IPS-15b (cell line): ENCODE data around the gene BABAM2.

ENCODE experiments used
- H3K27me3 ChIP-seq: one replicate; pipeline ENCODE4 v1.6.1; 2013; ENCODE audit warnings: low read length; ENCODE audit not compliant: control insufficient read depth, insufficient read depth
- H3K36me3 ChIP-seq: one replicate; pipeline ENCODE4 v1.6.1; 2013; ENCODE audit warnings: low read length; ENCODE audit not compliant: control insufficient read depth, insufficient read depth
- H3K4me1 ChIP-seq: one replicate; pipeline ENCODE4 v1.6.1; 2013; ENCODE audit warnings: mild to moderate bottlenecking, low read length; ENCODE audit not compliant: control insufficient read depth, insufficient read depth
- H3K4me3 ChIP-seq: one replicate; pipeline ENCODE4 v1.5.1; 2013; ENCODE audit warnings: low read depth, low read length
- H3K9ac ChIP-seq: one replicate; pipeline ENCODE4 v1.6.1; 2013; ENCODE audit warnings: low read depth, mild to moderate bottlenecking, low read length
- H3K9me3 ChIP-seq: one replicate; pipeline ENCODE4 v1.6.1; 2013; ENCODE audit warnings: mild to moderate bottlenecking, low read length; ENCODE audit not compliant: control insufficient read depth, insufficient read depth

BABAM2 gene

GRCh38 chr2:28117104-28117596 is 226.6 kb downstream of the BABAM2 start:
- no peaks in the 10 kb centered on the region for H3K9me3 ChIP-seq
- H3K36me3 ChIP-seq, result no peaks in the 10 kb centered on the region
- no peaks in the 10 kb centered on the region for H3K4me1 ChIP-seq
- H3K27me3 ChIP-seq, result no peaks in the 10 kb centered on the region
- no peak overlapping the region for H3K4me3 ChIP-seq
- no peak overlapping the region for H3K9ac ChIP-seq

- no peak overlapping the region for H3K4me3 ChIP-seq
- H3K9ac ChIP-seq, result no peak overlapping the region
- no peaks in the 10 kb centered on the region for H3K36me3 ChIP-seq
- H3K27me3 ChIP-seq, result no peaks in the 10 kb centered on the region
- no peaks in the 10 kb centered on the region for H3K9me3 ChIP-seq
- no peaks in the 10 kb centered on the region for H3K4me1 ChIP-seq
Measured at GRCh38 chr2:28119631-28120030, 229.1 kb downstream of the BABAM2 start.

DNA sequence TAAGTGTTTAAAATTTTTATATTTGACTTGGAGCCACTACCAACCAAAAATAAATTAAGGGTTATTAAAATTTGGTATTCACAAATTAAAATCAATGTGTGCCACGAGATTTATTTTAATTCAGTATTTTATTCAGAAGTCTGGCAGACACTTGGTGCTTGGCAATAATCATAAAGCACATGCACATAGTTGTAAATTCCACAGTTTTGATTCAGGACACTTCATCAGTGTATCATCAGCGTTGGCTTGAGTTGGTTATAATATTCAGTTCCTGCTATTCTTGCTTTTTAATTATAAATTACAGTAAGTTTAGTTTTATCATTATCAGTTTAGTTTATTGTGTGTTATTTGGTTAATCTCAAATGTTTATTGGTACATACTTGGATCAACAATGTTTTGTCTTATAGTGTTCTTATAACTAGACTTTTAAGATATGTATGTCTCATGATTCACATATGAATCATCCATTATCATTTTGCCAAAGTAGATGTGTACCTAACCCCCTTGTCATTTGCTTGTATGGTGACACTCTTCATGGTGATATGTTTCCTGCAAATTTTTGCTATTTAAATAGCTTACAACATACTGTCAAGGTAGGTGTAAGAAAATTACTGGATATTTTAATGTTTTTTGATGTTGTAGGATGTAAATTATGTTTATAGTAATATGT is 237.9 kb downstream of the BABAM2 start:
- H3K9ac ChIP-seq, result no peak overlapping the region
- H3K4me1 ChIP-seq, result no peaks in the 10 kb centered on the region
- no peaks in the 10 kb centered on the region for H3K36me3 ChIP-seq
- H3K4me3 ChIP-seq, result no peak overlapping the region
- no peaks in the 10 kb centered on the region for H3K9me3 ChIP-seq
- H3K27me3 ChIP-seq, result no peaks in the 10 kb centered on the region

- Histone ChIP-seq H3K9ac (no peak overlapping the region), H3K4me1 (no peaks in the 10 kb centered on the region)
Measured at GRCh38 chr2:28129955-28130695, 239.6 kb downstream of the BABAM2 start.

DNA sequence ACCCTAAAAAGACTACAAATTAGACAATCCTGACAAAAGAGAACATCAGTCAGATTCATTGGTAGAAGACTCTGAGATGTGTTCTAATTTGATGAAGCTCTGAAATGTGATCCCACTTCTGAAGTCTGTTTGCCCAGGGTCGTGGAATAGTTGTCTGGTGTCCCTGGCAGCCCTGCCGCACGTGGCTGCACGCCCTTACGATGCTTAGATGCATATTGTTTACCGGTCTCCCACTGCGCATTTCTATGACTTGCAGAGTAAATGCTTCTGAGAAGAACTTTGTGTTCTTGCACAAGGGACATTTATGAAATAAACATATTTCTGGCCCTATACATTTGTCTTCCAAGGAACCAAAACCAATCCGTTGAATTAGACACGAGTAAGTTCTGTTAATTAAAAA is 243.2 kb downstream of the BABAM2 start:
- no peak overlapping the region for H3K9ac ChIP-seq
- H3K36me3 ChIP-seq, result no peaks in the 10 kb centered on the region
- no peaks in the 10 kb centered on the region for H3K4me1 ChIP-seq
- no peak overlapping the region for H3K4me3 ChIP-seq
- no peaks in the 10 kb centered on the region for H3K9me3 ChIP-seq
- no peaks in the 10 kb centered on the region for H3K27me3 ChIP-seq

More at GRCh38 chr2:28129955-28130695, 239.6 kb downstream of the BABAM2 start:
- Histone ChIP-seq H3K36me3 (no peaks in the 10 kb centered on the region), H3K27me3 (no peaks in the 10 kb centered on the region), H3K9me3 (no peaks in the 10 kb centered on the region), H3K4me3 (no peak overlapping the region)

DNA sequence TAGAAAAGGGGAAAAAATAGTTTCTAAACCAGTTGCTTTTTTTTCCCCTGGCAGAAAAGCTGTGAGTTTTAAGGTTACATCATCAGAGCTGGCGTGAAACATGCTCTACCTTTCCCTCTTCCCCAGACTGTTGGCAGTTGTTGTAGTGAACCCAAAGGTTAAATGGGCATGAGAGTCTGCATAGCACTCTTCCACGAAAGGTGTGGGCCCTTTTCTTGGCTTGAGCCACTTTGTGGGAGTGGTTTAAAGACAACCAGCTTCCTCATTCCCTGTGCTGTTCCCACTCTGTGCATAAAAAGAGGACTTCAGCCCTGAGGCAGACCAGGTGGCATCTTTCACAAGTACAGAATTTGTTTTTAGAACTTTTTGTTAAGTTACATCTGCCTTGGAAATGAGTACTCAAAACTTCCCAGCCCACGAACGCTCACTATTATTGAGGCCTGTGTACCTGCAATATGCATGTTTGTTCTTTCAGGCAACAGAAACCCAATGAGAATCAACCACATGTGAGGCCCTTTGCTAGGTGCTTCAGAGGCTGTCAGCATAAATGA is 243.8 kb downstream of the BABAM2 start:
- Histone ChIP-seq H3K27me3 (no peaks in the 10 kb centered on the region), H3K9me3 (no peaks in the 10 kb centered on the region), H3K36me3 (no peaks in the 10 kb centered on the region), H3K4me1 (no peaks in the 10 kb centered on the region), H3K9ac (no peak overlapping the region), H3K4me3 (no peak overlapping the region)

DNA sequence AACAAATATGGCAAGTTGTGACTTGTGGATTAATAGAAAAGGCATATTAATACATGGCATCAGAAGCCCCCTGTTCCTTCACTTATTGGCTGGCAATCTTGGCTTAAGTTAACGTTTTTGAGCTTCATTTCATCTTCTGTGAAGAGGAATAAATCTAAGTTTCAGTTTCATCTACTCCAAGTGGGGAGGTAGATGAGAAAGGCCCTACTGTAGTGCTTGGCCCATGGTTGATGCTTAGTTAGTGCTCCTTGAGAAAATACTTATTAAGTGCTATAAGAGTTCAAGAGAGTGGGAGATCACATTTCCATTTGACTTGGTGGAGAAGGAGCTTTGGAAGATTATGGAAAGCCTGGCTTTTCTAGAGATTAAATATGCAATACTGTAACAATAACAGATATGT is 244.3 kb downstream of the BABAM2 start:
- Histone ChIP-seq H3K9me3 (no peaks in the 10 kb centered on the region), H3K4me1 (no peaks in the 10 kb centered on the region), H3K36me3 (no peaks in the 10 kb centered on the region), H3K27me3 (no peaks in the 10 kb centered on the region), H3K4me3 (no peak overlapping the region), H3K9ac (no peak overlapping the region)

DNA sequence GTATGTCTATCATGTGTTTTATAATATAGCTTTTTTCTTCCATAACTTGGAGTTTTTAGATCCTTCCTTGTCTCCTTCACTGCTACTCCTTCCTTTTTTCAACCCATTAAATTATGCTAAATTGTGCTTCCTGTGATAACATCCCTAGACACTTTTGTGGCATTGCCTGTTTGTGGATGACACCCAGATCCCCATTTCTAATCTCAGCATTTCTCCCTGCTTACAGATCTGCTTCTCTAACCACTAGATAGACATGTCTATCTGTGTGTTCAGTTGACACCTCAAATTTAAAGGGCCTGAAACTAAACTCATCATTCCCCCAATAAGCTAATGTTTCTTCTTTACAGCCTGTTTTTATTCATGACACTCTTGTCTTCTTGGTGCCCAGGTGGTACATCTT is 244.8 kb downstream of the BABAM2 start:
- Histone ChIP-seq H3K4me1 (no peaks in the 10 kb centered on the region), H3K9me3 (no peaks in the 10 kb centered on the region), H3K4me3 (no peak overlapping the region), H3K27me3 (no peaks in the 10 kb centered on the region), H3K36me3 (no peaks in the 10 kb centered on the region), H3K9ac (no peak overlapping the region)

DNA sequence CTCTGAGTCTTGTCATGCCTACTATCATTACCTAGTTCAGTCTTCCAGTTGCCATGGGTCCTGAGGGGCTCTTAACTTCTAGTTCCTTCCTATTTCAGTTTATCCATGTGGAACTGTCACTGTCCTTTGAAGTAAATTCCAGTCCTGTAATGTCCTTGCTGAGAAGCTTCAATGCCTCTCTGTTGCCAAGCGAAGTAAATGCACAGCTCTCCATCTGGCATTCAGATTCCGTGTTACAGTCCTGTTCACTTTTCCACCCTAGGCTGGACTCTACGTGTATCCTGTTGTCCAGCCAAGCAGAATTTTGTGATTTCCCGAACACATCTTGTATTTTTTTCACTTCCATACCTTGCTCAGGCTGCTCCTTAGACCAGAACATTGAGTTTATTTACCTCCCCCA is 245.3 kb downstream of the BABAM2 start:
- H3K27me3 ChIP-seq, result no peaks in the 10 kb centered on the region
- no peak overlapping the region for H3K4me3 ChIP-seq
- H3K9me3 ChIP-seq, result no peaks in the 10 kb centered on the region
- H3K36me3 ChIP-seq, result no peaks in the 10 kb centered on the region
- no peak overlapping the region for H3K9ac ChIP-seq
- H3K4me1 ChIP-seq, result no peaks in the 10 kb centered on the region

GRCh38 chr2:28136556-28136955 is 246.0 kb downstream of the BABAM2 start:
- no peaks in the 10 kb centered on the region for H3K36me3 ChIP-seq
- H3K27me3 ChIP-seq, result no peaks in the 10 kb centered on the region
- H3K4me3 ChIP-seq, result no peak overlapping the region
- no peaks in the 10 kb centered on the region for H3K4me1 ChIP-seq
- no peaks in the 10 kb centered on the region for H3K9me3 ChIP-seq
- no peak overlapping the region for H3K9ac ChIP-seq

GRCh38 chr2:28137221-28137620 is 246.7 kb downstream of the BABAM2 start:
- no peaks in the 10 kb centered on the region for H3K27me3 ChIP-seq
- no peaks in the 10 kb centered on the region for H3K36me3 ChIP-seq
- H3K4me1 ChIP-seq, result no peaks in the 10 kb centered on the region
- no peak overlapping the region for H3K9ac ChIP-seq
- H3K9me3 ChIP-seq, result no peaks in the 10 kb centered on the region
- H3K4me3 ChIP-seq, result no peak overlapping the region

- no peaks in the 10 kb centered on the region for H3K4me1 ChIP-seq
- H3K4me3 ChIP-seq, result no peak overlapping the region
- H3K27me3 ChIP-seq, result no peaks in the 10 kb centered on the region
- H3K9me3 ChIP-seq, result no peaks in the 10 kb centered on the region
- no peak overlapping the region for H3K9ac ChIP-seq
- H3K36me3 ChIP-seq, result no peaks in the 10 kb centered on the region
Measured at GRCh38 chr2:28142386-28142785, 251.9 kb downstream of the BABAM2 start.
